Right atrium auricular region (tissue), 2 donors: ENCODE measurements around the gene BRPF1. TPM values are rescaled to one million over a fixed set of nuclear protein-coding genes. Genes with fewer than 3 reads are reported as not detected.

ENCODE experiments used
- DNase-seq: peaks from one replicate; pipeline ENCODE4 v3.0.0-alpha.2; 2019; ENCODE audit warnings: low spot score
- H3K27ac ChIP-seq, 2 donors: fragments of 200-600 bp; sonication (generic); 1 replicate in 1 of 2; 2 replicates in 1 of 2; pipeline ENCODE4 v1.5.1; 2016 to 2019
- H3K27me3 ChIP-seq, 2 donors: fragments of 200-600 bp; sonication (generic); one replicate each; pipeline versions ENCODE4 v1.5.1 to v1.6.0; 2017 to 2019
- H3K36me3 ChIP-seq: fragments of 200-600 bp; sonication (generic); one replicate; pipeline ENCODE4 v1.5.1; 2016
- H3K4me1 ChIP-seq, 2 donors: fragments of 200-600 bp; sonication (generic); one replicate each; pipeline versions ENCODE4 v1.5.1 to v1.6.0; 2017 to 2019
- H3K4me3 ChIP-seq, 2 donors: fragments of 200-600 bp; sonication (generic); 1 replicate in 1 of 2; 2 replicates in 1 of 2; pipeline ENCODE4 v1.5.1; 2017 to 2019; ENCODE audit warnings: mild to moderate bottlenecking in 1 of 2, moderate library complexity in 1 of 2
- H3K9me3 ChIP-seq, 2 donors: fragments of 200-600 bp; sonication (generic); one replicate each; pipeline ENCODE4 v1.5.1; 2019
- total RNA-seq, 2 donors: library from RNA; depleted of rRNA; stranded (reverse); fragments of >200 nt; gene quantifications; one replicate each; pipeline ENCODE4 v1.1.0, GENCODE V29; 2016
- TF ChIP-seq, protein P1 (sequence below), 2 donors: fragments of 200-600 bp; sonication (generic); IDR thresholded peaks; one replicate each; pipeline ENCODE4 v1.5.1; 2019; ENCODE audit warnings: antibody characterized with exemption in 2 of 2

BRPF1 gene
- total RNA-seq, 2 donors from 2014 or later, result 8.8 to 15.3 TPM

GRCh38 chr3:9712415-9712814 is 19.1 kb upstream of the BRPF1 start:
- TF ChIP-seq, protein P1, sequence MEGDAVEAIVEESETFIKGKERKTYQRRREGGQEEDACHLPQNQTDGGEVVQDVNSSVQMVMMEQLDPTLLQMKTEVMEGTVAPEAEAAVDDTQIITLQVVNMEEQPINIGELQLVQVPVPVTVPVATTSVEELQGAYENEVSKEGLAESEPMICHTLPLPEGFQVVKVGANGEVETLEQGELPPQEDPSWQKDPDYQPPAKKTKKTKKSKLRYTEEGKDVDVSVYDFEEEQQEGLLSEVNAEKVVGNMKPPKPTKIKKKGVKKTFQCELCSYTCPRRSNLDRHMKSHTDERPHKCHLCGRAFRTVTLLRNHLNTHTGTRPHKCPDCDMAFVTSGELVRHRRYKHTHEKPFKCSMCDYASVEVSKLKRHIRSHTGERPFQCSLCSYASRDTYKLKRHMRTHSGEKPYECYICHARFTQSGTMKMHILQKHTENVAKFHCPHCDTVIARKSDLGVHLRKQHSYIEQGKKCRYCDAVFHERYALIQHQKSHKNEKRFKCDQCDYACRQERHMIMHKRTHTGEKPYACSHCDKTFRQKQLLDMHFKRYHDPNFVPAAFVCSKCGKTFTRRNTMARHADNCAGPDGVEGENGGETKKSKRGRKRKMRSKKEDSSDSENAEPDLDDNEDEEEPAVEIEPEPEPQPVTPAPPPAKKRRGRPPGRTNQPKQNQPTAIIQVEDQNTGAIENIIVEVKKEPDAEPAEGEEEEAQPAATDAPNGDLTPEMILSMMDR (IDR thresholded peaks at IDR 0.05), result no peak
- Histone ChIP-seq H3K27ac (no peak overlapping the region), H3K4me3 (no peak overlapping the region), H3K36me3 (no peaks in the 10 kb centered on the region), H3K4me1 (no peaks in the 10 kb centered on the region), H3K9me3 (no peaks in the 10 kb centered on the region), H3K27me3 (no peaks in the 10 kb centered on the region)
- no peak for DNase-seq

DNA sequence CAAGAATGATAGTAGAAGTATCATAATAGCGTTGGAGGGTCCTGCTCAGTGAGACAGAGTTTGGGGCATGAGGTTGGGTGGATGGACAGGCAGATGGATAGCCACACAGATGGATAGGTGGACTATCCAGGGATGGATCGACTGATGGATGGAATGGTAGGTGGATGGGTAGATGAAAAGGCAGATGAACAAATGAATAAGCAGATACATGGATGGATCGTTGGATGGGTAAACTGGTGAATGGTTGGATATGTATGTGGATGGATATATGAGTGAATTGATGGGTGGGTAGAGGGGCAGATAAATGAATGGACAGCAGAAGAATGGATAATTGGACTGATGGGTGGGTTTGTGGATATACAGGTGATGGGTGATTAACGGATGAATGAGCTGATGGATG is 18.4 kb upstream of the BRPF1 start:
- TF ChIP-seq, protein P1 (IDR thresholded peaks at IDR 0.05), result no peak
- Histone ChIP-seq H3K27ac (no peak overlapping the region), H3K36me3 (no peaks in the 10 kb centered on the region), H3K27me3 (no peaks in the 10 kb centered on the region), H3K9me3 (no peaks in the 10 kb centered on the region), H3K4me3 (no peak overlapping the region), H3K4me1 (no peaks in the 10 kb centered on the region)
- no peak for DNase-seq

- Histone ChIP-seq H3K4me3 (no peak overlapping the region), H3K27ac (no peak overlapping the region), H3K36me3 (no peaks in the 10 kb centered on the region)
Observed at GRCh38 chr3:9715136-9715535, 16.4 kb upstream of the BRPF1 start.

GRCh38 chr3:9715764-9716437 is 15.6 kb upstream of the BRPF1 start:
- Histone ChIP-seq H3K4me1 (no peaks in the 10 kb centered on the region), H3K36me3 (no peaks in the 10 kb centered on the region), H3K27me3 (no peaks in the 10 kb centered on the region), H3K9me3 (no peaks in the 10 kb centered on the region), H3K27ac (peak overlapping the region in 1 of 2 donors; percentile 15), H3K4me3 (no peak overlapping the region)
- peak; percentile 89 for DNase-seq
- TF ChIP-seq, protein P1 (IDR thresholded peaks at IDR 0.05), result peak in 1 of 2 donors; percentile 69

More at GRCh38 chr3:9715136-9715535, 16.4 kb upstream of the BRPF1 start:
- DNase-seq, result no peak
- Histone ChIP-seq H3K9me3 (no peaks in the 10 kb centered on the region), H3K27me3 (no peaks in the 10 kb centered on the region), H3K4me1 (no peaks in the 10 kb centered on the region)
- TF ChIP-seq, protein P1 (IDR thresholded peaks at IDR 0.05), result no peak

DNA sequence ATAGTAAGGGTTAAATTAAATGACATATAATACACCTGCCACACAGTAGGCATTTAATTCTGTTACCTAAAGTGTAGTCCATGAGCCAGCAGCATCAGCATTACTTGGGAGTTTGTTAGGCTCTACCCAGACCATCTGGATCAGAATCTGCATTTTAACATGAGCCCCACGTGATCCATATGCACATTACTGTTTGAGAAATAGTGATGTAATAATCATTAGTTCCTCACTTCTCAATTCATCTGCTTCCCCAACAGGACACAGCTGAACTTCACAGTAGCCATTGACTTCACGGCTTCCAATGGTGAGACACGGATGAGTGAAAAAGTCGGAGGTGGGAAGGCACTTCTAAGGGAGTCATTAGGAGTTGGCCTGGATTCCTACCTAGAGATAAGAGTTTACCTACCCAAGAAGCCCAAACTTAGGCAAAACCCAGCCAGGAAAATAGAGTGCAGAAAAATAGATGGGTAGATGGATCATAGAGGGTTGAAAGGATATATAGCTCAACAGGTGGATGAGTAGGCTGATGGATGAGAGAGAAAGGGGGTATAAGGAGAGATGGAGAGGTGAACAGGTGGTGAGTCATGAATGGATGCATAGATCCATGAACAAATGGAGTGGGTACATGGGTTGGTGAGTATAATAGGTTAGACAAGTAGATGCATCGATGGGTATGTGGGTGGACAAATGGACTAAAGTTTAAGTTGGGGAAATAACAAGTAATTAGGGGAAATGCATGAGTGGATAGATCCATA is 14.6 kb upstream of the BRPF1 start:
- Histone ChIP-seq H3K4me3 (no peak overlapping the region), H3K9me3 (no peaks in the 10 kb centered on the region), H3K27ac (no peak overlapping the region), H3K27me3 (no peaks in the 10 kb centered on the region), H3K36me3 (no peaks in the 10 kb centered on the region), H3K4me1 (no peaks in the 10 kb centered on the region)
- TF ChIP-seq, protein P1 (IDR thresholded peaks at IDR 0.05), result no peak
- no peak for DNase-seq
